Measurements from ENCODE around the gene SLC17A8. TPM values are rescaled to one million over a fixed set of nuclear protein-coding genes. Genes with fewer than 3 reads are reported as not detected.

Gene SLC17A8
- total RNA-seq, 1 experiment from 2014 or later = not detected

- Histone ChIP-seq H2AFZ (ENCODE audit: low read length) (no peak overlapping the region), H3K14ac (ENCODE audit: insufficient read depth, low read length) (no peak overlapping the region), H2BK120ac (ENCODE audit: low read depth, low read length, poor library complexity, severe bottlenecking) (no peak overlapping the region), H2BK12ac (ENCODE audit: insufficient read length, low read depth, low read length) (no peak overlapping the region), H2BK20ac (ENCODE audit: low read depth, low read length, poor library complexity, severe bottlenecking) (no peak overlapping the region), H3K4me1 (ENCODE audit: insufficient read depth, low read length) (no peaks in the 10 kb centered on the region), H2BK5ac (ENCODE audit: insufficient read length, low read length) (no peak overlapping the region), H3K56ac (ENCODE audit: insufficient read length, low read depth, low read length) (no peak overlapping the region), H4K20me1 (ENCODE audit: control insufficient read depth, insufficient read depth, insufficient read length) (no peaks in the 10 kb centered on the region), H3K79me2 (ENCODE audit: insufficient read depth, low read length) (no peaks in the 10 kb centered on the region), H3K27me3 (ENCODE audit: insufficient read depth, low read length) (no peaks in the 10 kb centered on the region), H4K91ac (ENCODE audit: insufficient read length, low read depth, low read length) (no peak overlapping the region), H3K23ac (ENCODE audit: insufficient read length, low read depth, low read length) (no peak overlapping the region), H3K9me3 (ENCODE audit: control insufficient read depth, low read depth, low read length) (no peaks in the 10 kb centered on the region), H2AK5ac (ENCODE audit: insufficient read length, low read length) (no peak overlapping the region), H3K79me1 (ENCODE audit: insufficient read depth, low read depth, low read length, poor library complexity, severe bottlenecking) (no peaks in the 10 kb centered on the region), H3K4me2 (ENCODE audit: insufficient read depth, insufficient read length, low read length) (no peak overlapping the region), H3K18ac (ENCODE audit: insufficient read length, low read depth, low read length) (no peak overlapping the region), H3K27ac (ENCODE audit: insufficient read length, low read depth, low read length) (no peak overlapping the region), H4K8ac (replicated peaks; ENCODE audit: insufficient read length, low read depth, low read length) (no peak overlapping the region), H3K23me2 (ENCODE audit: insufficient read length, low read depth, low read length, poor library complexity, severe bottlenecking) (no peaks in the 10 kb centered on the region), H2BK15ac (ENCODE audit: low read depth, low read length) (no peak overlapping the region), H3K4ac (ENCODE audit: low read depth, low read length) (no peak overlapping the region), H3T11ph (ENCODE audit: low read length) (no peak overlapping the region), H4K5ac (ENCODE audit: insufficient read length, low read depth, low read length) (no peak overlapping the region), H3K9ac (ENCODE audit: extremely low read depth, insufficient read length, low read length) (no peak overlapping the region)
- TF ChIP-seq CTCF (conservative IDR thresholded peaks at IDR 0.05) = no peak
- no peaks in the 10 kb centered on the region for H3K4me1 Mint-ChIP-seq
- no peak overlapping the region for H3K4me3 Mint-ChIP-seq
- H3K27me3 Mint-ChIP-seq (ENCODE audit: low read depth) = no peaks in the 10 kb centered on the region
- no peak overlapping the region for H3K27ac Mint-ChIP-seq
- H3K9me3 Mint-ChIP-seq = peaks cover 0 to 4% of the 10 kb centered on the region in 2 experiments; a peak in 3 of 5 replicates
- DNase-seq = no peak
- H3K36me3 Mint-ChIP-seq (ENCODE audit: insufficient read depth in 1 of 3, low read depth in 3 of 3) = no peaks in the 10 kb centered on the region
Measured at GRCh38 chr12:100422646-100423045, 65.8 kb downstream of the SLC17A8 start.
